HepG2 (cell line): ENCODE results near the gene ACBD3. TPM values are rescaled to one million over a fixed set of nuclear protein-coding genes. Genes with fewer than 3 reads are reported as not detected.

Experiments used
- ATM ChIP-seq: fragments of 450-650 bp; IDR thresholded peaks from 2 replicates; pipeline ENCODE4 v1.7.1; 2017; ENCODE audit warnings: mild to moderate bottlenecking, borderline replicate concordance
- BCLAF1 ChIP-seq: fragments of 450-650 bp; IDR thresholded peaks from 2 replicates; pipeline ENCODE4 v1.6.1; 2017; ENCODE audit warnings: mild to moderate bottlenecking
- EP300 ChIP-seq, 3 experiments: sonication (generic) in 1 of 3; formaldehyde crosslinking in 1 of 3; IDR thresholded peaks; 2 replicates each; pipeline versions ENCODE4 v1.5.1 to v1.6.1; 2011 to 2020; ENCODE audit warnings: low read depth in 2 of 3, low read length in 2 of 3, borderline replicate concordance in 1 of 3, improper control_type of control experiment in 1 of 3, mild to moderate bottlenecking in 1 of 3, missing genetic modification reagents in 1 of 3, moderate library complexity in 1 of 3
- MEF2D ChIP-seq: sonication (generic); formaldehyde crosslinking; IDR thresholded peaks from 2 replicates; pipeline ENCODE4 v1.5.1; 2020; ENCODE audit warnings: mild to moderate bottlenecking, missing genetic modification reagents
- NFE2 ChIP-seq: sonication (generic); formaldehyde crosslinking; IDR thresholded peaks from 2 replicates; pipeline ENCODE4 v1.4.0; 2020; ENCODE audit warnings: missing genetic modification reagents
- ONECUT2 ChIP-seq: sonication (generic); formaldehyde crosslinking; IDR thresholded peaks from 2 replicates; pipeline ENCODE4 v1.4.0; 2020; ENCODE audit warnings: missing genetic modification reagents
- POGK ChIP-seq: sonication (generic); formaldehyde crosslinking; conservative IDR thresholded peaks from 2 replicates; pipeline ENCODE4 v1.8.0; 2022; ENCODE audit warnings: mild to moderate bottlenecking, moderate library complexity, missing genetic modification reagents
- RARG ChIP-seq: sonication (generic); formaldehyde crosslinking; IDR thresholded peaks from 2 replicates; pipeline ENCODE4 v1.4.0; 2020; ENCODE audit warnings: low read depth, mild to moderate bottlenecking, missing genetic modification reagents
- SIN3B ChIP-seq: fragments of 150-350 bp; IDR thresholded peaks from 2 replicates; pipeline ENCODE4 v1.6.1; 2014; ENCODE audit warnings: low read length
- TARDBP ChIP-seq: sonication (generic); formaldehyde crosslinking; IDR thresholded peaks from 2 replicates; pipeline ENCODE4 v1.8.0; 2022; ENCODE audit warnings: mild to moderate bottlenecking, missing genetic modification reagents
- ZFX ChIP-seq: sonication (generic); formaldehyde crosslinking; IDR thresholded peaks from 2 replicates; pipeline ENCODE4 v1.4.0; 2020; ENCODE audit warnings: mild to moderate bottlenecking, low read depth, missing genetic modification reagents, moderate library complexity
- ZFYVE20 ChIP-seq: sonication (generic); formaldehyde crosslinking; IDR thresholded peaks from 2 replicates; pipeline ENCODE4 v1.8.0; 2023; ENCODE audit warnings: low read depth, mild to moderate bottlenecking, moderate library complexity, missing genetic modification reagents, borderline replicate concordance
- ZNF407 ChIP-seq: sonication (generic); formaldehyde crosslinking; IDR thresholded peaks from one replicate; pipeline ENCODE4 v1.5.1; 2020; ENCODE audit warnings: mild to moderate bottlenecking, missing genetic modification reagents; ENCODE audit errors: not compliant biosample characterization
- ZNF781 ChIP-seq: sonication (generic); formaldehyde crosslinking; IDR thresholded peaks from 2 replicates; pipeline ENCODE4 v1.5.1; 2020; ENCODE audit warnings: borderline replicate concordance, mild to moderate bottlenecking, missing genetic modification reagents; ENCODE audit errors: not compliant biosample characterization
- polyA plus RNA-seq, 8 experiments: library from polyadenylated mRNA; depleted of rRNA in 3 of 8; stranded (reverse) in 7 of 8; unstranded in 1 of 8; fragments of >200 nt; fragmentation: Illumina TruSeq in 4 of 8; extraction: Trizol in 4 of 8; gene quantifications; 2 replicates each; pipeline versions ENCODE4 v1.2.1 to v1.2.3, GENCODE V29; 2011 to 2016; ENCODE audit warnings: low read depth in 4 of 8, missing spikeins in 1 of 8, mixed read lengths in 1 of 8; ENCODE audit not compliant: insufficient read depth in 1 of 8
- total RNA-seq, 5 experiments: library from RNA; depleted of rRNA; stranded (reverse); fragments of >200 nt; fragmentation: Illumina TruSeq; extraction: Trizol; gene quantifications; 2 replicates each; pipeline ENCODE4 v1.2.3, GENCODE V29; 2016; ENCODE audit warnings: low read depth in 1 of 5

Gene ACBD3
- total and polyA plus RNA-seq, 2 of the 13 experiments (the other 11 are each of a cell fraction or from before 2014, with no cell fraction given) = 24.3 to 39.3 TPM

- peak; percentile 77 for TF ChIP-seq ZNF407
- TF ChIP-seq ZNF781 (CRISPR knock-in tag) = peak; percentile 22
- peak; percentile 97 for TF ChIP-seq ZFX (CRISPR knock-in tag)
- no peak for TF ChIP-seq ATM
- TF ChIP-seq POGK (CRISPR knock-in tag) = no peak
- peak; percentile 50; the same call in 1 of the 2 replicates for TF ChIP-seq MEF2D (CRISPR knock-in tag)
- no peak for TF ChIP-seq ZFYVE20 (CRISPR knock-in tag)
- no peak for TF ChIP-seq RARG (CRISPR knock-in tag)
- TF ChIP-seq BCLAF1 = no peak
- no peak; the same call in 1 of the 2 replicates for TF ChIP-seq SIN3B
- no peak for TF ChIP-seq NFE2
- peak; percentile 65; the same call in 1 of the 2 replicates for TF ChIP-seq TARDBP (CRISPR knock-in tag)
- no peak for TF ChIP-seq EP300 (IDR thresholded peaks at IDR 0.05; ENCODE audit: low read depth in 2 of 2, low read length in 2 of 2)
- TF ChIP-seq EP300 (CRISPR knock-in tag; IDR thresholded peaks at IDR 0.05; ENCODE audit: borderline replicate concordance) = no peak
- TF ChIP-seq ONECUT2 (CRISPR knock-in tag) = peak; percentile 35; the same call in 1 of the 2 replicates
Observed at GRCh38 chr1:226186124-226187018, at the start of gene ACBD3 (continued).
